HG02884 (cell line): ENCODE measurements around the gene FBN3.

Source experiments
- ATAC-seq: cut with Tn5 transposase; IDR thresholded peaks from one replicate; pipeline ENCODE4 v1.9.1; 2021; ENCODE audit warnings: mild to moderate bottlenecking, moderate library complexity; ENCODE audit not compliant: unreplicated experiment

Gene FBN3

GRCh38 chr19:8148410-8149260 is 757 bp downstream of the FBN3 start:
- ATAC-seq = no peak

- no peak for ATAC-seq
Observed at GRCh38 chr19:8148088-8148409, 1.3 kb downstream of the FBN3 start.

- no peak for ATAC-seq
Observed at GRCh38 chr19:8147582-8147978, 1.8 kb downstream of the FBN3 start.

DNA sequence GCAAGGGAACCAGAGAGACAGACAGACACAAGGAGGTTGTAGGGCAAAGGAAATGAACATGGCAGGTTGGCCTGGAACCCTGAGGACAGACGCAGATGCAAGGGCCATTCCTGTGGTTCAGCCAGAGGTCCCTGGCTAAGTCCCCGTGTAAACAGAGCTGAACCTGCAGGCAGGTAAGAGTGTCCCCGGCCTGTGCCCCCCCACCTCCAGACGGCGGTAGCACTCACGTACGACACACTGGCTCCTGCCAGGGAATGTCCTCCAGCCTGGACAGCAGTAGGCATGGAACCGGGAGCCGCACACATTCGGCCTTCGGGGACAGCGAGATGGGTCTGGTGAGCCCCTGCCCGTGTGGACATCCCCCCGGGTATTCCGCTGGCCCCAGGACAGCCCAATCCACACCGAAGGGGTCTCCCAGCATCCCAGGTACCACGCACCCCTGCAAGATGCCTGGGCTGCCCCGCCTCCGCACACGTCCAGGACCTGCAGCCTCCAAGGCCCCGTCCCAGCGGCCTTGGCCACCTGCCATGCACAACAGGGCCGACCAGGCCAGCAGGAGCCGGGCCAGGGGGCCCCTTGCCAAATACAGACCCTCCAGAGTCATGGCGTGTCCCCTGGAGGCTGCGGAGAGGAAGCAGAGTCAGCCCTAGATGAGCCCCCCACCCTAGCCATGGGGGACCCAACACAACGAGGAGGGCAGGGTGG is 2.4 kb downstream of the FBN3 start:
- ATAC-seq = no peak

DNA sequence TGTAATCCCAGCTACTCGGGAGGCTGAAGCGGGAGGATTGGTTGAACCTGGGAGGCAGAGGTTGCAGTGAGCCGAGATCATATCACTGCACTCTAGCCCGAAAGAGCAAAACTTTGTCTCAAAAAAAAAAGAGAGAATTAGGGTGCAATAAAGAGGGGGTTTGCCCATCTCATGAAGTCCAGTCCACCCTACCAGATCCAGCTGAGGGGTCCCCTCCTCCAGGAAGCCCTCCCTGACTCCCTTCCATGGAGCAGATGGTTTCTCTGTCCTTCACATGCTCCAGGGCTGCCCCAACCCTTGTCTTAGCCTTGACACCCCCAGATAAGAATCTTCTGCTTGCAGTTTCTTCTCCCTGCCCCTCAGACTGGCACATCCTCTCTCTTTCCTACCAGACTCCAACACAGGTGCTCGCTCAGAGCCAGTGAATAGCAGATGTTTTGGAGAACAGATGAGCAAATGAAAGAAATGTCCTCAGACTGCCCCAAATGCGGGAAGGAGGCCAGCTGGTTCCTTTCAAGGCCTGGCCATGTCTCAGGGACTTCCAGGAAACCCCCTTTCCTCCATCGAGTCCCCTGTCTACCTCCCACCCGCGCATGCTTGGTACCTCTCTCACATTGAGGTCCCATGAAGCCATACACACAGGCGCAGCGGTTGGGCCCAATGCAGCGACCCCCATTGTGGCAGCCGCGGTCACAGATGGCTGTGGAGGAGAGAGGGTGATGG is 5.0 kb downstream of the FBN3 start:
- no peak for ATAC-seq

DNA sequence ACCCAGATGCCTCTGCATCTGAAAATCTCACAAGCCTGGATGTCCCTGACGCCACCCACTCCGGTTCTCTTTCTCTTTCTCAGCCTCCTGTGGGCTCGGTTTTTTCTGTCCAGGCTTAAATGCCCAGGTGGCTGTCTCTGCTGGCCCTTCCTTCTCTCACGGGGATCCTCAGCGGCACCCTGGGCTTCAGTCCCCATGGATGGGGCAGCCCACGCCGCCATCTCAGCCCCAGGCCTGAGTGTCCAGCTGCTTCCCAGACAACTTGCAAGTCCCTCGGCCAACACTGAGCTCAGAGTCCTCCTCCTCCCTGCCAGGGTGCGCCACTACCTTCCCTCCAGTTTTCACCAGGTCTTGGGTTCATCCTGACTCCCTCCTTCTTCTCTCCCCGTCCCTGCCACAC is 6.4 kb downstream of the FBN3 start:
- ATAC-seq = no peak

- ATAC-seq = no peak
Observed at GRCh38 chr19:8142513-8142900, 6.9 kb downstream of the FBN3 start.

DNA sequence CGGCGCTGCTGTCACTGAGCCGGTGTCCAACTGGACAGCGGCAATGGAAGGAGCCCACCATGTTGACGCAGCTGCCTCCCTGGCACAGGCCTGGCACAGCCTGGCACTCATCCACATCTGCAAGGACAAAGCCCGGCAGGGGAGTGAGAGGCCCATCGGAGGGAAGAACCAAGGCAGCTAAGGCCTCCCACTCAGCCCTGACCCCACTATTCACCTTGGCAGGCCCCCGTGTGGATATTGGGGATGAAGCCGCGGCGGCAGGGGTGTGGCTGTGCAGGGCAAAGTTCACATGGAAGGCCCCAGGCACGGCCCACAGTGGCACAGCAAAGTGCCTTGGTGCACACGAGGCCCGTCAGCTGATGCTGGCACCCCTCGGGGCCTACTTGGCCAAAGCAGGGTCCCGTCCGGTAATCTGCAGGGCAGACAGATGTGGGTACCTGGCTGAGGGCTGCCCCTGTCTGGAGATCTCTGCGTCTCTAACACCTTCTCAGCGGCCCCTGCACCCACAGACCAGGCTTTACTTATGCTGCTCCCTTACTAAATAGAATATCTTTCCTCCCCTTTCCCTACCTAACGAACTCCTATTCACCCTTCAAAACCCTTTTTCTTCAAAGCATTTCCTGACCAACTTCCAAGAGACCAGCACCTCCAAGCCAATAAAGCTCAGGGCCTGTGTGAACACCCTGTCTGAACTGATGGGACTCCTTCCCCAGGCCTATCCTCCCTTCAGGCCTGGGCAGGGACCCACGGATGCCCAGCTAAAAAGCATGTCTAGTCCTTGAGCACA is 7.5 kb downstream of the FBN3 start:
- ATAC-seq = no peak

GRCh38 chr19:8138201-8138600 is 11.2 kb downstream of the FBN3 start:
- ATAC-seq = no peak

DNA sequence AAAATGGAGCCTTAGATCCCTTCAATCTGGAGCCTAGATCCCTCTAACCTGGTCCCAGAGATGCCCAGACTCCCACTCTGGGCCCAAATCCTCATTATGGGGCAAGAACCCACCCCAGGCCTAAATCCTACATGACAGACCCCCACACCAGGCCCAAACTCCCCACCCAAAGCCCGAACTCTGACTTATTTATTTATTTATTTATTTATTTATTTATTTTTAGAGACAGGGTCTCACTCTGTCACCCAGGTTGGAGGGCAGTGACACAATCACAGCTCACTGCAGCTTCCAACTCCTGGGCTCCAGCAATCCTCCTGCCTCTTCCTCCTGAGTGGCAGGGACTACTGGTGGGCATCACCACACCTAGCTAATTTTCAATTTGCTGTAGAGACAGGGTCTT is 12.0 kb downstream of the FBN3 start:
- ATAC-seq = no peak

DNA sequence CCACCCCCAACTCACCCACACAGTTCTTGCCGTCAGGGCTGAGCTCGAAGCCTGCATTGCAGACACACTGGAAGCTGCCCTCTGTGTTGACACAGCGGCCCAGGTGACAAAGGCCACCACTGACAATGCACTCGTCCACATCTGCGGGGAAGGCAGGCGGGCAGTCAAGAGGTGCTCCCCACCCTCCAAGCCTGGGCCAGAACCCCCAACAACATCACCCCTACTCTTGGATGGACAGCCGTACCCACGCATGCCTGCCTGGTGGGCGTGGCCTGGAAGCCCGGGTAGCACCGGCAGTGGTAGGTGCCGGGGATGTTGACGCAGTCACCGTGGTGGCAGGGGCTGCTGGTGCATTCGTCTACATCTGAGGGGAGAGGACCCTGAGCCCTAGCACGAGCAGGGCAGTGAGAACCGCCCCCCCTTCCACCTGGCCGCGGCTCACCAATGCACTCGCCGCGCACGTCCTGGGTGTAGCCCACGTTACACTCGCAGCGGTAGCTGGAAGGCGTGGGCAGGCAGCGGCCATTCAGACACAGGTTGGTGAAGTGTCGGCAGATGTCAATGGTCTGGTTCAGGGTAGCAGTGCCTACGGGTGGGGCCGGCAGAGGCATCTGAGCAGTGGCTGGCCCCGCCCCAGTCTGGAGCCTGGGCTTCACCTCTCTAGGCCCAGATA is 13.3 kb downstream of the FBN3 start:
- no peak for ATAC-seq

- no peak for ATAC-seq
Observed at GRCh38 chr19:8132858-8133458, 16.4 kb downstream of the FBN3 start.

- ATAC-seq = no peak
Observed at GRCh38 chr19:8131517-8131916, 17.9 kb downstream of the FBN3 start.

GRCh38 chr19:8129061-8129618 is 20.3 kb downstream of the FBN3 start:
- ATAC-seq = no peak

- ATAC-seq = no peak
Observed at GRCh38 chr19:8128551-8128950, 20.8 kb downstream of the FBN3 start.

GRCh38 chr19:8127311-8127710 is 22.1 kb downstream of the FBN3 start:
- no peak for ATAC-seq

DNA sequence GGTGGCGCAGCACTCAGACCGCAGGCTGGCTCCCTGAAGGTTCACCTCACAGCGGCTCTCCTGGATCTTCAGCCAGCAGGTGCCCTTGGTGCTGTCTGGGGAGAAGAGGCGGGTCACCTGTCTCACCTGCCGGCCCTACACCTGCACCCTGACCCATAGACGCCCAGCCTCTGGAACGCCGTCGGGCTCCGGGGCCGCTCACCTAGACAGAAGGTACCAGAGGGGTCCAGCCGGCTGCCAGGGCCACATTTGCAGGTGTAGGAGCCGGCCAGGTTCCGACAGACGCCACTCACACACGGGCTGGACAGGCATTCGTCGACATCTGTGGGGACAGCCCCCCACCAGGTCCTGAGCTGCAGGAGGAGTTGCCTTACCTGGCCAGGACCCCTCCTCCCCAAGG is 22.9 kb downstream of the FBN3 start:
- no peak for ATAC-seq

DNA sequence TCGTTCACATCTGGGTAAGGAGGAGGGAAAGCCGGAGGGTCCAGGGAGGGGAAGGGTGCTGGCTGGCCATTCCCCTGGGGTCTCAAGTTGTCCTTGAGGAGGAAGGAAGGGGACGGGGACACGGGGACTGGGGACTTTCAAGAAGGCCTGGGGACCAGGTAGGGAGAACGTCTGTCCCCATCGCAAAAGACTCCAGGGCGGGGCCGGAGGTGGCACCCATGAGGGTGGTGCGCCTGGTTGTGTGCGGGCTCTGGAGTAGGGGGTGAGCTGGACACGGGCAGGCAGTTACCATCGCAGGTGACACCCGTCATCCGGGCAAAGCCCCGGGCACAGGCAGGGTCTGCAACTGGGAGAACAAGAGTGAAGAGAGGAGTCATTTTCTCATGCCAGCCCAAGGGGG is 23.4 kb downstream of the FBN3 start:
- ATAC-seq = no peak

DNA sequence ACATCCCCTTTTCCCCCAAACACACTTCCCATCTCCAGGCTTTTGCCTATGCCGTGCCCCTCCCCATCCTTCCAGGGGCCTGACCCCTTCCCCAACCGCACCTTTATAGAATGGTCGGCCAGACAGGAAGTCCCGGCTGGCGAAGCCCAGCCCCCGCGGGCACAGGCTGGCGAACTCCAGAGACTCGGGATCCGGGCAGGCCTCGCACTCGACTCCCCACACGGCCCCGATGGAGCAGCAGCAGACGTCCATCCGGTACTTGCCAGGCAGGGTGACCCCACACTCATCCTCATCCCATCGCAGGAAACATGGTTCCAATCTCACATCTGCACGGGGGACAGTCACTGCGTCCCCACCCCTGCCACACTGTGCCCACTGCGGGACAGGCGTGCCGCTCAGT is 25.7 kb downstream of the FBN3 start:
- no peak for ATAC-seq
